Measurements from ENCODE around the gene BNIPL. TPM values are rescaled to one million over a fixed set of nuclear protein-coding genes. Genes with fewer than 3 reads are reported as not detected.

Gene BNIPL
- total RNA-seq, 3 donors from 2014 or later: 0.16 to 47.1 (median 17.0) TPM

DNA sequence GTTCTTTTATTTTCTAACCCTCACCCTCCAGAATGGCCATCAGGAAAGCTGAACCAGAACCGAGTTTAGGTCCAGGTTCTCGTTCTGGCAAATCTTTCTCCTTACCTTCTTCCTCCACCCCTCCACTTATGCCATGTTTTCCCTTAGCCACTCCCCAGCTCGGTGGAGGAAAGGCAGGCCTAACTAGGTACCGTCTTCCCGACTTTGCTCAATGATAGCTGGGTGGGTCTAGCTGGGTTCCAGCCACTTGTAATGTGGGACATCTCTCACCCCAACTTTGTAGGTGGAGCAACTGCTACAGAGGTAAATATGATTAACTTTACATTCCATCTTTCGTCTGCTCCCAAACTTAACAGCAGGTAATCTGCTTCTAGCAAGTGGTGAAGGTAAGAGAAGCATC, 646 bp downstream of the BNIPL start:
- TF ChIP-seq POLR2AphosphoS5 (IDR thresholded peaks at IDR 0.05) (no peak), POLR2A (IDR thresholded peaks at IDR 0.05) (no peak), CTCF (IDR thresholded peaks at IDR 0.05) (no peak)
- no peaks in the 10 kb centered on the region for H3K36me3 ChIP-seq
- no peaks in the 10 kb centered on the region for H3K9me3 ChIP-seq
- DNase-seq (ENCODE audit: low spot score in 2 of 2): no peak
- intact Hi-C loops (cut with DNase I; ENCODE audit: low total_unique reads): no loop called here
- H3K27ac ChIP-seq: peak overlapping the region; percentile 42 to 44
- H3K4me3 ChIP-seq: peak overlapping the region in 2 of 3 donors; percentile 30 to 31
- no peaks in the 10 kb centered on the region for H3K4me1 ChIP-seq
- no peaks in the 10 kb centered on the region for H3K27me3 ChIP-seq

DNA sequence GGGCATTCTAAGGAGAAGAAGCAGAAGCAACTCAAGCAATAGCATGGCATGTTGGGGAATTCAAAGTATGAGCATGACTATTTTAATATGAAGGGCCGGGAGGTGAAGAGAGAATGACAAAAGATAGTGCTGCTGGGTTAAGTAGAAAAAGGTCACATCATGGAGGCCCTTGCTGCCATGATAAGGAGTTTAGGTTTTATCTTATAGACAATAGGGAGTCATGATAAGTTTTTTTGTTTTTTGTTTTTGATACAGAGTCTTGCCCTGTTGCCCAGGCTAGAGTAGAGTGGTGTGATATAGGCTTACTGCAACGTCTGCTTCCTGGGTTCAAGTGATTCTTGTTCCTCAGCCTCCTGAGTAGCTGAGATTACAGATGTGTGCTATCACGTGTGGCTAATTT, 3.1 kb downstream of the BNIPL start:
- DNase-seq (ENCODE audit: low spot score in 2 of 2): no peak
- Histone ChIP-seq H3K4me1 (no peaks in the 10 kb centered on the region), H3K36me3 (no peaks in the 10 kb centered on the region), H3K27ac (no peak overlapping the region), H3K4me3 (no peak overlapping the region), H3K27me3 (no peaks in the 10 kb centered on the region), H3K9me3 (no peaks in the 10 kb centered on the region)
- TF ChIP-seq POLR2AphosphoS5 (IDR thresholded peaks at IDR 0.05) (no peak), CTCF (IDR thresholded peaks at IDR 0.05) (no peak), POLR2A (IDR thresholded peaks at IDR 0.05) (no peak)
- intact Hi-C loops (cut with DNase I; ENCODE audit: low total_unique reads): no loop called here

GRCh38 chr1:151043163-151043562, 6.8 kb downstream of the BNIPL start:
- H3K27me3 ChIP-seq: no peaks in the 10 kb centered on the region
- H3K4me3 ChIP-seq: no peak overlapping the region
- H3K4me1 ChIP-seq: no peaks in the 10 kb centered on the region
- no peak overlapping the region for H3K27ac ChIP-seq
- H3K9me3 ChIP-seq: no peaks in the 10 kb centered on the region
- DNase-seq (ENCODE audit: low spot score in 2 of 2): no peak
- intact Hi-C loops (cut with DNase I; ENCODE audit: low total_unique reads): no loop called here
- TF ChIP-seq CTCF (IDR thresholded peaks at IDR 0.05): no peak
- TF ChIP-seq POLR2AphosphoS5 (IDR thresholded peaks at IDR 0.05): no peak
- no peak for TF ChIP-seq POLR2A (IDR thresholded peaks at IDR 0.05)
- H3K36me3 ChIP-seq: no peaks in the 10 kb centered on the region

GRCh38 chr1:151047591-151047924, 11.2 kb downstream of the BNIPL start, which contains the start of gene C1orf56:
Gene C1orf56 (plus strand): TSS chr1:151047751. CDS start chr1:151047848, 97 bp downstream.
- H3K36me3 ChIP-seq: peaks cover 6% of the 10 kb centered on the region
- peak in 1 of 2 donors; percentile 60 for DNase-seq (ENCODE audit: low spot score in 2 of 2)
- no peaks in the 10 kb centered on the region for H3K9me3 ChIP-seq
- peak within 1 kb of the TSS; percentile 81 to 95 (median 83) for H3K4me3 ChIP-seq
- no peaks in the 10 kb centered on the region for H3K27me3 ChIP-seq
- H3K27ac ChIP-seq: peak within 1 kb of the TSS; percentile 89 to 96
- H3K4me1 ChIP-seq: no peaks in the 10 kb centered on the region
- intact Hi-C loops (cut with DNase I; ENCODE audit: low total_unique reads): no loop called here
- peak in 2 of 3 donors; percentile 46 to 55 for TF ChIP-seq POLR2AphosphoS5 (IDR thresholded peaks at IDR 0.05)
- TF ChIP-seq POLR2A (IDR thresholded peaks at IDR 0.05): peak; percentile 56
- no peak for TF ChIP-seq CTCF (IDR thresholded peaks at IDR 0.05)

GRCh38 chr1:151047925-151048644, 11.7 kb downstream of the BNIPL start:
- Histone ChIP-seq H3K9me3 (no peaks in the 10 kb centered on the region), H3K4me1 (no peaks in the 10 kb centered on the region), H3K4me3 (peak overlapping the region; percentile 81 to 95 (median 83)), H3K36me3 (peaks cover 6% of the 10 kb centered on the region), H3K27me3 (no peaks in the 10 kb centered on the region), H3K27ac (peak overlapping the region; percentile 89 to 96)
- intact Hi-C loops (cut with DNase I; ENCODE audit: low total_unique reads): no loop called here
- TF ChIP-seq POLR2AphosphoS5 (IDR thresholded peaks at IDR 0.05) (peak in 1 of 3 donors; percentile 29), POLR2A (IDR thresholded peaks at IDR 0.05) (no peak)
- peak; percentile 67 to 69 for DNase-seq (ENCODE audit: low spot score in 2 of 2)
